Measurements from ENCODE around the gene SHCBP1L. TPM values are rescaled to one million over a fixed set of nuclear protein-coding genes. Genes with fewer than 3 reads are reported as not detected.

Gene SHCBP1L
- total RNA-seq, 3 donors from 2014 or later, result 0.80 TPM; not detected in 2

DNA sequence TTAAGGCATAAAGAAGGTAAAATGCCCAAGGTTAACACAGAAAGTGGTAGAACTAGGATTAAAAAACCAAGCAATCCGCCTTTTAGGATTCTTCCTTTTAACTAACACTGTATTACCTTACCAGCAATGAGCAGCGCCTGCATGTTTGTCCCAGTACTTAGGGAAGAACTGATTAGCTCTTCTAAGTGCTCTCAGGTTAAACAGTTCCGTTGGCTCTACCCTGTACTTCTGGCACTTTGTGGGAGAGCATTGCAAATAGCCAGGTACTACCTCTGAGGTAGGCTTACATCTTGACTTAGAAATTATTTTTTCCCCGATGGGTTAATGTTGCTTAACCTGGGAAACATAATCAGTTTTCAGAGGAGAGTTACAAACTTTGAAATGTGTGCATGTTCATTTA, 92.3 kb downstream of the SHCBP1L start:
- no peaks in the 10 kb centered on the region for H3K9me3 ChIP-seq
- H3K4me3 ChIP-seq, result no peak overlapping the region
- intact Hi-C loops (cut with DNase I; ENCODE audit: low total_unique reads), result no loop called here
- H3K36me3 ChIP-seq, result peaks cover 8% of the 10 kb centered on the region
- DNase-seq (ENCODE audit: low spot score in 2 of 2), result no peak
- TF ChIP-seq, protein P1, sequence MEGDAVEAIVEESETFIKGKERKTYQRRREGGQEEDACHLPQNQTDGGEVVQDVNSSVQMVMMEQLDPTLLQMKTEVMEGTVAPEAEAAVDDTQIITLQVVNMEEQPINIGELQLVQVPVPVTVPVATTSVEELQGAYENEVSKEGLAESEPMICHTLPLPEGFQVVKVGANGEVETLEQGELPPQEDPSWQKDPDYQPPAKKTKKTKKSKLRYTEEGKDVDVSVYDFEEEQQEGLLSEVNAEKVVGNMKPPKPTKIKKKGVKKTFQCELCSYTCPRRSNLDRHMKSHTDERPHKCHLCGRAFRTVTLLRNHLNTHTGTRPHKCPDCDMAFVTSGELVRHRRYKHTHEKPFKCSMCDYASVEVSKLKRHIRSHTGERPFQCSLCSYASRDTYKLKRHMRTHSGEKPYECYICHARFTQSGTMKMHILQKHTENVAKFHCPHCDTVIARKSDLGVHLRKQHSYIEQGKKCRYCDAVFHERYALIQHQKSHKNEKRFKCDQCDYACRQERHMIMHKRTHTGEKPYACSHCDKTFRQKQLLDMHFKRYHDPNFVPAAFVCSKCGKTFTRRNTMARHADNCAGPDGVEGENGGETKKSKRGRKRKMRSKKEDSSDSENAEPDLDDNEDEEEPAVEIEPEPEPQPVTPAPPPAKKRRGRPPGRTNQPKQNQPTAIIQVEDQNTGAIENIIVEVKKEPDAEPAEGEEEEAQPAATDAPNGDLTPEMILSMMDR (IDR thresholded peaks at IDR 0.05), result no peak
- TF ChIP-seq POLR2AphosphoS5 (IDR thresholded peaks at IDR 0.05) (no peak), POLR2A (IDR thresholded peaks at IDR 0.05) (no peak)
- H3K27ac ChIP-seq, result no peak overlapping the region
- no peaks in the 10 kb centered on the region for H3K4me1 ChIP-seq
- no peaks in the 10 kb centered on the region for H3K27me3 ChIP-seq

DNA sequence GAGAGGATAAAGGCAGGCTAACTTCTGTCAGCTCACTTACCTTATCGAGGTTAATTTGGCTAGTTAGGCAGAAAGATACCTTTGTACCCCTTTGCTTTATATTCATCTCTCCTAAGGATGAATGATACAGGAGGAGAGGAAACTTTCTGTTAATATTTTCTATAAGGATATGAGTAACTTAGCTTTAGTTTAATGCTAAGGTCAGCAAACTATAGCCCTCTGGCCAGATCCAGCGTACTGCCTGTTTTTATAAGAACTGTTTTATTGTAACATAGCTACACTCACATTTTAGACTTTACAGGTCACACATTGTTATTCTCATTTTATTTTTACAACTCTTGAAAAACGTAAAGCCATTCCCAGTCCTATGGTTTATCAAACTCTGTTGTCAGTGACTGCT, 95.8 kb downstream of the SHCBP1L start:
- H3K9me3 ChIP-seq, result no peaks in the 10 kb centered on the region
- intact Hi-C loops (cut with DNase I; ENCODE audit: low total_unique reads), result no loop called here
- H3K36me3 ChIP-seq, result peaks cover 8% of the 10 kb centered on the region
- no peak for DNase-seq (ENCODE audit: low spot score in 2 of 2)
- H3K4me3 ChIP-seq, result no peak overlapping the region
- H3K27me3 ChIP-seq, result no peaks in the 10 kb centered on the region
- TF ChIP-seq POLR2AphosphoS5 (IDR thresholded peaks at IDR 0.05) (no peak), POLR2A (IDR thresholded peaks at IDR 0.05) (no peak)
- TF ChIP-seq, protein P1 (IDR thresholded peaks at IDR 0.05), result no peak
- no peaks in the 10 kb centered on the region for H3K4me1 ChIP-seq
- no peak overlapping the region for H3K27ac ChIP-seq

DNA sequence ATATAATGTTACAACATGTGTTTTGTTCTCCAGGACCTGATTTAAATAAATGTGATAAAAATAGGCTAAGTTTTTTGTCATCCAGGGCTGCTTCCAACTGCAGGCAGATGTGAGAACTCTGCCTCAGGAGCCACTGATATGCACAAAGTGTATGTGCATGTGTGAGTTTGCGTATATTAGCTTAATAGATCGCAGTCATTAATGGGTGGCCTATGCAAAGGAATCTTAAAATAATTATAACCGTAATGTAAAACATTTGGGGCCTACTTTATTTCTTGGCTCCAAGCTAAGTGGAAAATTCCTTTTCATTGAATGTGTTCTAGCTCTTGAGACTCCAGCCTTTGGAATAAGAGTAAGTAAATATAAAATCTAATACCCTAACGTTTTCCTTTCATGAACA, 97.1 kb downstream of the SHCBP1L start:
- intact Hi-C loops (cut with DNase I; ENCODE audit: low total_unique reads), result no loop called here
- TF ChIP-seq, protein P1 (IDR thresholded peaks at IDR 0.05), result no peak
- TF ChIP-seq POLR2A (IDR thresholded peaks at IDR 0.05) (no peak), POLR2AphosphoS5 (IDR thresholded peaks at IDR 0.05) (no peak)
- Histone ChIP-seq H3K27ac (no peak overlapping the region), H3K9me3 (no peaks in the 10 kb centered on the region), H3K4me1 (no peaks in the 10 kb centered on the region), H3K36me3 (peaks cover 8% of the 10 kb centered on the region), H3K4me3 (no peak overlapping the region), H3K27me3 (no peaks in the 10 kb centered on the region)
- no peak for DNase-seq (ENCODE audit: low spot score in 2 of 2)

DNA sequence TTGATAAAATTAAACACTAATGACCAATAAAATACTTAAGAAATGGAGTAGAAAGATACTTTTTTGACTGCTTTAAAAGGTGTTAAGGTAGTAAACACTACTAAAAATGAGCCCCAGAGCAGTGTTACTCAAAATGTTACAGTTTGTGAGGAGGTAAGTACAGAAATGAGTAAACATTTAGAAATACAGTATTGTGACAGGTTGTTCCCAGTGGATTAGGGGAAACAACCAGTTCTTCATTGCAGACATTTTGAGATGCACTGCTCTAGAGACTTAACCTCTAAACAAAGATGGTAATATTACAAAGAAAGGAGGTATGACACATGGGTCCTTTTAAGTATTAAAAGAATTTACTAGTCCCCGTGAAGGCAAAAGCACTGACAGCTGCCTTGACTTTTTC, 101.1 kb downstream of the SHCBP1L start:
- intact Hi-C loops (cut with DNase I; ENCODE audit: low total_unique reads), result no loop called here
- Histone ChIP-seq H3K36me3 (no peaks in the 10 kb centered on the region), H3K27ac (no peak overlapping the region), H3K4me1 (no peaks in the 10 kb centered on the region), H3K27me3 (no peaks in the 10 kb centered on the region), H3K9me3 (no peaks in the 10 kb centered on the region), H3K4me3 (no peak overlapping the region)
- no peak for DNase-seq (ENCODE audit: low spot score in 2 of 2)
- TF ChIP-seq, protein P1 (IDR thresholded peaks at IDR 0.05), result no peak
- TF ChIP-seq POLR2A (IDR thresholded peaks at IDR 0.05), result no peak
- no peak for TF ChIP-seq POLR2AphosphoS5 (IDR thresholded peaks at IDR 0.05)

DNA sequence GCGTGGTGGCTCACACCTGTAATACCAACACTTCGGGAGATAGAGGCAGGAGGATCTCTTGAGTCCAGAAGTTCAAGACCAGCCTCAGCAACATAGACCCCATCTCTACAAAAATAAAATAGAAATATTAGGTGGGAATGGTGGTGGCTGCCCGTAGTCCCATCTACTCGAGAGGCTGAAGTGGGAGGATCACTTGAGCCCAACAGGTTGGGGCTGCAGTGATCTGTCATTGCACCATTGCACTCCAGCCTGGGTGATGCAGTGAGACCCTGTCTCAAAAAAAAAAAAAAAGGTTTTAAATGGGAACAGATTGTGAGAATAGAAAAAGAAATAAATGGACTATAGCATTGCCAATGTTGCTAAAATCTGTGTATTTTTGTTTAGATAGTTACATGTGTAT, 102.6 kb downstream of the SHCBP1L start:
- intact Hi-C loops (cut with DNase I; ENCODE audit: low total_unique reads), result no loop called here
- Histone ChIP-seq H3K4me1 (no peaks in the 10 kb centered on the region), H3K27ac (no peak overlapping the region), H3K9me3 (no peaks in the 10 kb centered on the region), H3K27me3 (no peaks in the 10 kb centered on the region), H3K4me3 (no peak overlapping the region), H3K36me3 (no peaks in the 10 kb centered on the region)
- TF ChIP-seq POLR2AphosphoS5 (IDR thresholded peaks at IDR 0.05) (no peak), POLR2A (IDR thresholded peaks at IDR 0.05) (no peak)
- TF ChIP-seq, protein P1 (IDR thresholded peaks at IDR 0.05), result no peak
- no peak for DNase-seq (ENCODE audit: low spot score in 2 of 2)

Other genes with a start within 250 kb of the SHCBP1L start
- gene NPL, start 163.4 kb downstream of the SHCBP1L start, total RNA-seq, result 10 to 100 TPM in 2 of 3 donors, 1 to 10 TPM in 1; 8.2 to 20.6 (median 19.3) TPM
- 100 to 1,000 TPM in 2 of 3 donors, 10 to 100 TPM in 1; 89.3 to 173 (median 134) TPM for gene DHX9, start 113.8 kb downstream of the SHCBP1L start, total RNA-seq
- gene LAMC1, start 70.3 kb upstream of the SHCBP1L start, total RNA-seq, result 100 to 1,000 TPM; 125 to 679 (median 249) TPM
- 10 to 100 TPM in 2 of 3 donors, 1 to 10 TPM in 1; 3.0 to 20.3 (median 16.4) TPM for gene LAMC2, start 233.1 kb upstream of the SHCBP1L start, total RNA-seq

All from breast epithelium (tissue), 4 donors.